Smooth muscle cell (in vitro differentiated cells): ENCODE measurements around the gene IFITM1. TPM values are rescaled to one million over a fixed set of nuclear protein-coding genes. Genes with fewer than 3 reads are reported as not detected.

Experiments
- DNase-seq: peaks from one replicate; lab custom pipeline; 2025; ENCODE audit not compliant: unreplicated experiment; lab: John Stamatoyannopoulos, UW
- H2AFZ ChIP-seq: fragments of 200-600 bp; sonication (generic); 2 replicates; pipeline ENCODE4 v1.6.0; 2016; ENCODE audit warnings: antibody characterized with exemption, low read depth, mild to moderate bottlenecking
- H3F3A ChIP-seq: fragments of 200-600 bp; sonication (generic); 2 replicates; pipeline ENCODE4 v1.6.0; 2017; ENCODE audit warnings: antibody characterized with exemption, low read depth
- H3K27ac ChIP-seq: fragments of 200-600 bp; sonication (generic); 2 replicates; pipeline ENCODE4 v1.5.1; 2016; ENCODE audit warnings: low read depth, mild to moderate bottlenecking
- H3K27me3 ChIP-seq: fragments of 200-600 bp; sonication (generic); 2 replicates; pipeline ENCODE4 v1.6.1; 2016; ENCODE audit warnings: low read depth, mild to moderate bottlenecking
- H3K36me3 ChIP-seq: fragments of 200-600 bp; sonication (generic); 2 replicates; pipeline ENCODE4 v1.5.1; 2016; ENCODE audit warnings: low read depth
- H3K4me1 ChIP-seq: fragments of 200-600 bp; sonication (generic); 2 replicates; pipeline ENCODE4 v1.5.1; 2016; ENCODE audit warnings: low read depth
- H3K4me2 ChIP-seq: fragments of 200-600 bp; sonication (generic); 2 replicates; pipeline ENCODE4 v1.6.0; 2016; ENCODE audit warnings: mild to moderate bottlenecking
- H3K4me3 ChIP-seq: fragments of 200-600 bp; sonication (generic); 2 replicates; pipeline ENCODE4 v1.5.1; 2016; ENCODE audit warnings: mild to moderate bottlenecking
- H3K79me2 ChIP-seq: fragments of 200-600 bp; sonication (generic); 2 replicates; pipeline ENCODE4 v1.6.0; 2016; ENCODE audit warnings: low read depth, mild to moderate bottlenecking
- H3K9ac ChIP-seq: fragments of 200-600 bp; sonication (generic); 2 replicates; pipeline ENCODE4 v1.6.0; 2016; ENCODE audit warnings: low read depth
- H3K9me3 ChIP-seq: fragments of 200-600 bp; sonication (generic); replicated peaks from 2 replicates; pipeline ENCODE4 v1.5.1; 2016; ENCODE audit warnings: low read depth
- H4K20me1 ChIP-seq: fragments of 200-600 bp; sonication (generic); 2 replicates; pipeline ENCODE4 v1.6.0; 2016; ENCODE audit warnings: low read depth
- CTCF ChIP-seq: fragments of 200-600 bp; sonication (generic); IDR thresholded peaks from 2 replicates; pipeline ENCODE4 v1.5.1; 2017; ENCODE audit warnings: borderline replicate concordance, mild to moderate bottlenecking, antibody characterized with exemption; ENCODE audit not compliant: insufficient read depth, poor library complexity, severe bottlenecking
- WGBS: methylation state at CpG from one replicate; pipeline ENCODE4 v1.1.7; 2016; ENCODE audit warnings: low lambda C conversion rate; 5-methylcytosine and 5-hydroxymethylcytosine counted together
- polyA plus RNA-seq: library from polyadenylated mRNA; unstranded; fragments of >200 nt; fragmentation: Nextera tagmentation; extraction: Ambion mirVana; gene quantifications from 2 replicates; pipeline ENCODE4 v1.2.1, GENCODE V29; 2016
- total RNA-seq: library from RNA; depleted of rRNA; stranded (reverse); fragments of >200 nt; gene quantifications from 2 replicates; pipeline ENCODE4 v1.2.3, GENCODE V29; 2014

IFITM1 gene
- total and polyA plus RNA-seq, 2 experiments from 2014 or later = 355 to 726 TPM

GRCh38 chr11:353179-353873 lies 39.5 kb downstream of the IFITM1 start:
- peaks cover 31% of the 10 kb centered on the region for H3K4me1 ChIP-seq
- WGBS = 32% methylated on average over 16 of the region's 16 CpGs
- peaks cover 26% of the 10 kb centered on the region for H3F3A ChIP-seq
- no peaks in the 10 kb centered on the region for H3K36me3 ChIP-seq
- no peak for DNase-seq
- no peaks in the 10 kb centered on the region for H3K79me2 ChIP-seq
- peak overlapping the region; percentile 52 for H3K4me2 ChIP-seq
- TF ChIP-seq CTCF = no peak
- H4K20me1 ChIP-seq = no peaks in the 10 kb centered on the region
- H3K27me3 ChIP-seq = no peaks in the 10 kb centered on the region
- H3K27ac ChIP-seq = peak overlapping the region; percentile 98
- H3K9ac ChIP-seq = peak overlapping the region; percentile 47
- H3K4me3 ChIP-seq = peak overlapping the region; percentile 8
- no peaks in the 10 kb centered on the region for H3K9me3 ChIP-seq
- peak overlapping the region; percentile 91 for H2AFZ ChIP-seq

GRCh38 chr11:355581-356458 lies 42.0 kb downstream of the IFITM1 start:
- TF ChIP-seq CTCF = no peak
- Histone ChIP-seq H3K9ac (peak overlapping the region; percentile 88), H3F3A (peaks cover 26% of the 10 kb centered on the region), H3K9me3 (no peaks in the 10 kb centered on the region), H3K4me2 (peak overlapping the region; percentile 82), H3K27me3 (no peaks in the 10 kb centered on the region), H4K20me1 (no peaks in the 10 kb centered on the region), H3K4me3 (peak overlapping the region; percentile 34), H2AFZ (no peak overlapping the region), H3K27ac (peak overlapping the region; percentile 98), H3K79me2 (no peaks in the 10 kb centered on the region), H3K36me3 (no peaks in the 10 kb centered on the region), H3K4me1 (peaks cover 26% of the 10 kb centered on the region)
- peak; percentile 95 for DNase-seq
- WGBS = 4% methylated on average over 35 of the region's 76 CpGs

- Histone ChIP-seq H2AFZ (no peak overlapping the region), H3F3A (peaks cover 26% of the 10 kb centered on the region), H3K79me2 (no peaks in the 10 kb centered on the region), H4K20me1 (no peaks in the 10 kb centered on the region), H3K4me2 (no peak overlapping the region), H3K9ac (no peak overlapping the region), H3K27ac (no peak overlapping the region), H3K4me1 (peaks cover 20% of the 10 kb centered on the region), H3K36me3 (no peaks in the 10 kb centered on the region), H3K27me3 (no peaks in the 10 kb centered on the region), H3K9me3 (no peaks in the 10 kb centered on the region), H3K4me3 (no peak overlapping the region)
- whole genome bisulfite sequencing = 81% methylated on average over 6 of the region's 6 CpGs
- no peak for DNase-seq
- TF ChIP-seq CTCF = no peak
Observed at GRCh38 chr11:356610-357009, 42.8 kb downstream of the IFITM1 start.
